Brain microvascular endothelial cell (primary cell): Measurements from ENCODE around the gene AAMP.
A peak's percentile ranks its signal among the peaks of the same experiment; 100 is the strongest.

Source experiments
- DNase-seq: peaks from one replicate; pipeline ENCODE4 v3.0.0-alpha.2; 2020
- H3K27ac ChIP-seq: fragments of 250-450 bp; sonication (Bioruptor Pico); 2 replicates; pipeline ENCODE4 v1.5.1; 2020; ENCODE audit warnings: mild to moderate bottlenecking, moderate library complexity
- H3K27me3 ChIP-seq: fragments of 250-450 bp; sonication (Bioruptor Pico); replicated peaks from 2 replicates; pipeline ENCODE4 v1.5.1; 2020; ENCODE audit warnings: mild to moderate bottlenecking
- H3K36me3 ChIP-seq: fragments of 250-450 bp; sonication (Bioruptor Pico); replicated peaks from 2 replicates; pipeline ENCODE4 v1.5.1; 2020; ENCODE audit warnings: mild to moderate bottlenecking
- H3K4me3 ChIP-seq: 2 replicates; pipeline ENCODE4 v1.5.1; 2011; ENCODE audit warnings: low read depth, mild to moderate bottlenecking, control low read depth, low read length, moderate library complexity
- in situ Hi-C: cut with HindIII; loops from 2 replicates; pipeline ENCODE4 v1.10.0; 2017; ENCODE audit warnings: low sequenced_read_pairs, low pct_ligation_motif_present
- TF ChIP-seq, protein P1 (sequence below): IDR thresholded peaks from 2 replicates; pipeline ENCODE4 v1.5.1; 2011; ENCODE audit warnings: low read depth, mild to moderate bottlenecking, moderate library complexity, low read length, control low read depth, inconsistent platforms; ENCODE audit errors: missing control alignments

AAMP gene

DNA sequence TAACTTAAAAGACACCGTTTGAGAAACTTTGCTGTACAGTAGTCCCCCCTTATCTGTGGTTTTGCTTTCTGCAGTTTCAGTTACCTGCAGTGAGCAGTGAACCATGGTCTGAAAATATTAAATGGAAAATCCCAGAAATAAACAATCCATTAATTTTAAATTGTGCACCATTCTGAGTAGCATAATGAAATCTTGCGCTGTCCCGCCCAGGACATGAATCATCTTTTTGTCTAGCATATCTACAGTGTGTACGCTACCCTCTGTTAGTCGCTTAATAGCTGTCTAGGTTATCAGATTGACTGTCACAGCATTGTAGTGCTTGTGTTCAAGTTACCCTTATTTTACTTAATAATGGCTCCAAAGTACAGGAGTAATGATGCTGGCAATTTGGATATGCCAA, 46.9 kb downstream of the AAMP start:
- H3K27ac ChIP-seq, result no peak overlapping the region
- H3K4me3 ChIP-seq, result no peak overlapping the region
- in situ Hi-C loops, result no loop called here
- DNase-seq, result no peak
- TF ChIP-seq, protein P1, sequence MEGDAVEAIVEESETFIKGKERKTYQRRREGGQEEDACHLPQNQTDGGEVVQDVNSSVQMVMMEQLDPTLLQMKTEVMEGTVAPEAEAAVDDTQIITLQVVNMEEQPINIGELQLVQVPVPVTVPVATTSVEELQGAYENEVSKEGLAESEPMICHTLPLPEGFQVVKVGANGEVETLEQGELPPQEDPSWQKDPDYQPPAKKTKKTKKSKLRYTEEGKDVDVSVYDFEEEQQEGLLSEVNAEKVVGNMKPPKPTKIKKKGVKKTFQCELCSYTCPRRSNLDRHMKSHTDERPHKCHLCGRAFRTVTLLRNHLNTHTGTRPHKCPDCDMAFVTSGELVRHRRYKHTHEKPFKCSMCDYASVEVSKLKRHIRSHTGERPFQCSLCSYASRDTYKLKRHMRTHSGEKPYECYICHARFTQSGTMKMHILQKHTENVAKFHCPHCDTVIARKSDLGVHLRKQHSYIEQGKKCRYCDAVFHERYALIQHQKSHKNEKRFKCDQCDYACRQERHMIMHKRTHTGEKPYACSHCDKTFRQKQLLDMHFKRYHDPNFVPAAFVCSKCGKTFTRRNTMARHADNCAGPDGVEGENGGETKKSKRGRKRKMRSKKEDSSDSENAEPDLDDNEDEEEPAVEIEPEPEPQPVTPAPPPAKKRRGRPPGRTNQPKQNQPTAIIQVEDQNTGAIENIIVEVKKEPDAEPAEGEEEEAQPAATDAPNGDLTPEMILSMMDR, result no peak
- no peaks in the 10 kb centered on the region for H3K27me3 ChIP-seq
- H3K36me3 ChIP-seq, result peaks cover 34% of the 10 kb centered on the region

DNA sequence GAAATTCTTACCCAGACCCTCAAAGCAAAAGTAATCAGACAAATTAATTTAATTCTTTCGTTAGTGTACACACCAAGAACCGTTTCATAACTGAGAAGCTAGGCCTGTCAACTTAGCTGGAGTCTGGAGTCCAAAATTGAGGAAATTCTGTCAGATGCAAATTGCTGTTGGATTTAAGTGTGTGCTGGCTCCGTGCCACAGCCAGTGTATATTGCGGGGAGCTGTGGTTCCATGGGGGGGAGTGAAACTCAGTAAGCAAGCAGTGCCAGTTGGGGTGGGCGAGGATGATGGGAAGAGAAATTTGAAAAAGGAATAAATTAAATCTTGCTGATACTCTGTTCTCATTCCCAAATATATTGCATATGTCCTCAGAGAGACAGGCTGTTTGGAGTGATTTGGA, 48.9 kb downstream of the AAMP start:
- Histone ChIP-seq H3K27ac (no peak overlapping the region), H3K27me3 (no peaks in the 10 kb centered on the region), H3K4me3 (no peak overlapping the region), H3K36me3 (peaks cover 21% of the 10 kb centered on the region)
- DNase-seq, result no peak
- TF ChIP-seq, protein P1, result no peak
- in situ Hi-C loops, result no loop called here

DNA sequence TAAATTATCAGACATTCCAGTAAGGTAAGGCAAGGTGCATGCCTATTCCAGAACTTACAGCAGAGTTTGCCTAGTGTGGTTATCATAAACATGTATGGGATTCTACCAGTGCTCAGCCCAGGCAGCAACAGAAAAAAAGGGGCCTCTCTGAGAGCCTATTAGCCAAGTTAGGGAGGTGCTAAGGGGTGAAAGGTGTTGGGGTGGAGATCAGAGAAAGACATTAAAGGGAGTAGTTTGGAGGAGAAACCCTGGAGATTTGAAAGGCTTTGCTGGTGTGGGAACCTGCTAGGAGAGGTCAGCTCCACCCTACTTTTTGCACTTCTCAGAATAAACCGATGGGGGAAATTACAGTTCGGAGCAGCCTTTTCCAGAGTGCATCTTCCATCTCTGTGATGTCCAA, 50.0 kb downstream of the AAMP start:
- no peak overlapping the region for H3K27ac ChIP-seq
- DNase-seq, result no peak

GRCh38 chr2:218218268-218219185, 51.4 kb downstream of the AAMP start:
- in situ Hi-C loops, result no loop called here
- TF ChIP-seq, protein P1, result no peak
- no peak for DNase-seq
- no peaks in the 10 kb centered on the region for H3K27me3 ChIP-seq
- peak overlapping the region; percentile 81 for H3K27ac ChIP-seq
- H3K4me3 ChIP-seq, result peak overlapping the region; percentile 98
- peaks cover 4% of the 10 kb centered on the region for H3K36me3 ChIP-seq

More for the DNA sequence above, 50.0 kb downstream of the AAMP start:
- in situ Hi-C loops, result no loop called here
- TF ChIP-seq, protein P1, result no peak
- Histone ChIP-seq H3K27me3 (no peaks in the 10 kb centered on the region), H3K36me3 (peaks cover 14% of the 10 kb centered on the region), H3K4me3 (peak overlapping the region; percentile 20)

GRCh38 chr2:218217360-218218267, 52.3 kb downstream of the AAMP start:
- Histone ChIP-seq H3K27ac (peak overlapping the region; percentile 81), H3K4me3 (peak overlapping the region; percentile 98), H3K27me3 (no peaks in the 10 kb centered on the region), H3K36me3 (peaks cover 2% of the 10 kb centered on the region)
- no peak for DNase-seq
- in situ Hi-C loops, result no loop called here
- TF ChIP-seq, protein P1, result no peak
